RWPE2 (cell line): Measurements from ENCODE around the gene SERPINH1.

Experiments
- ATAC-seq: fragments of 200-7000 bp; cut with Tn5 transposase; 3 replicates; pipeline ENCODE4 v1.9.1; 2021; ENCODE audit warnings: low read depth
- DNase-seq: peaks from one replicate; pipeline ENCODE4 v3.0.0-alpha.2; 2020; ENCODE audit warnings: low spot score
- H3K27ac ChIP-seq: fragments of 450-650 bp; 2 replicates; pipeline ENCODE4 v1.5.1; 2017; ENCODE audit warnings: mild to moderate bottlenecking; ENCODE audit not compliant: poor library complexity, severe bottlenecking
- H3K27me3 ChIP-seq: fragments of 250-450 bp; sonication (Bioruptor Pico); 2 replicates; pipeline ENCODE4 v1.5.1; 2021; ENCODE audit warnings: mild to moderate bottlenecking, moderate library complexity; ENCODE audit not compliant: insufficient read depth, poor library complexity, severe bottlenecking
- H3K36me3 ChIP-seq: fragments of 250-450 bp; sonication (Bioruptor Pico); 2 replicates; pipeline ENCODE4 v1.5.1; 2020; ENCODE audit warnings: low read depth, mild to moderate bottlenecking, moderate library complexity
- H3K4me1 ChIP-seq: fragments of 250-450 bp; sonication (Bioruptor Pico); 2 replicates; pipeline ENCODE4 v1.5.1; 2021; ENCODE audit warnings: mild to moderate bottlenecking, moderate library complexity; ENCODE audit not compliant: insufficient read depth, poor library complexity, severe bottlenecking
- H3K4me3 ChIP-seq: fragments of 250-450 bp; sonication (Bioruptor Pico); 2 replicates; pipeline ENCODE4 v1.5.1; 2021; ENCODE audit warnings: mild to moderate bottlenecking, moderate library complexity; ENCODE audit not compliant: severe bottlenecking
- H3K9me3 ChIP-seq: fragments of 250-450 bp; sonication (Bioruptor Pico); 2 replicates; pipeline ENCODE4 v1.5.1; 2021; ENCODE audit warnings: mild to moderate bottlenecking, moderate library complexity; ENCODE audit not compliant: severe bottlenecking
- TF ChIP-seq, protein P1 (sequence below): fragments of 450-650 bp; IDR thresholded peaks from one replicate; pipeline ENCODE4 v1.5.1; 2017; ENCODE audit warnings: mild to moderate bottlenecking, moderate library complexity; ENCODE audit not compliant: poor library complexity, severe bottlenecking

Gene SERPINH1

DNA sequence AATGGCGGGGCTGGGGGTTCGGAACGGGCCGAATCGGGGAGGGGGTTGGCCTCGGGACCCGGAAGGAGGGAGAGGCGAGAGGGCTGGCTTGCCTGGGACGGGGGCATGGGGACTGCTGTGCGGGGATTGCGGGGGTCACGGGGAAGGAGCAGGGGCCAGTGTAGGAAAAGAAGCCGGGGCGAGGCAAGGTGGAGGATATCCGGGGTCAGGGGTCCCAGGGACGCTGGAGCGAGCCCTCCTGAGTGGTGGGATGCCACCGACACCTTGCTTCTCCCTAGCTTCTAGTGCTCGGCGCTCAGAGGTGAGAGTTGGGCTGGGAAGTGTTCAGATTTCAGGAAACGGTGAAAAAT lies 35.9 kb upstream of the SERPINH1 start:
- Histone ChIP-seq H3K27me3 (no peaks in the 10 kb centered on the region), H3K4me3 (peak overlapping the region; percentile 69), H3K27ac (no peak overlapping the region), H3K4me1 (no peaks in the 10 kb centered on the region), H3K9me3 (no peaks in the 10 kb centered on the region), H3K36me3 (no peaks in the 10 kb centered on the region)
- TF ChIP-seq, protein P1, sequence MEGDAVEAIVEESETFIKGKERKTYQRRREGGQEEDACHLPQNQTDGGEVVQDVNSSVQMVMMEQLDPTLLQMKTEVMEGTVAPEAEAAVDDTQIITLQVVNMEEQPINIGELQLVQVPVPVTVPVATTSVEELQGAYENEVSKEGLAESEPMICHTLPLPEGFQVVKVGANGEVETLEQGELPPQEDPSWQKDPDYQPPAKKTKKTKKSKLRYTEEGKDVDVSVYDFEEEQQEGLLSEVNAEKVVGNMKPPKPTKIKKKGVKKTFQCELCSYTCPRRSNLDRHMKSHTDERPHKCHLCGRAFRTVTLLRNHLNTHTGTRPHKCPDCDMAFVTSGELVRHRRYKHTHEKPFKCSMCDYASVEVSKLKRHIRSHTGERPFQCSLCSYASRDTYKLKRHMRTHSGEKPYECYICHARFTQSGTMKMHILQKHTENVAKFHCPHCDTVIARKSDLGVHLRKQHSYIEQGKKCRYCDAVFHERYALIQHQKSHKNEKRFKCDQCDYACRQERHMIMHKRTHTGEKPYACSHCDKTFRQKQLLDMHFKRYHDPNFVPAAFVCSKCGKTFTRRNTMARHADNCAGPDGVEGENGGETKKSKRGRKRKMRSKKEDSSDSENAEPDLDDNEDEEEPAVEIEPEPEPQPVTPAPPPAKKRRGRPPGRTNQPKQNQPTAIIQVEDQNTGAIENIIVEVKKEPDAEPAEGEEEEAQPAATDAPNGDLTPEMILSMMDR = no peak
- no peak for ATAC-seq
- no peak for DNase-seq

DNA sequence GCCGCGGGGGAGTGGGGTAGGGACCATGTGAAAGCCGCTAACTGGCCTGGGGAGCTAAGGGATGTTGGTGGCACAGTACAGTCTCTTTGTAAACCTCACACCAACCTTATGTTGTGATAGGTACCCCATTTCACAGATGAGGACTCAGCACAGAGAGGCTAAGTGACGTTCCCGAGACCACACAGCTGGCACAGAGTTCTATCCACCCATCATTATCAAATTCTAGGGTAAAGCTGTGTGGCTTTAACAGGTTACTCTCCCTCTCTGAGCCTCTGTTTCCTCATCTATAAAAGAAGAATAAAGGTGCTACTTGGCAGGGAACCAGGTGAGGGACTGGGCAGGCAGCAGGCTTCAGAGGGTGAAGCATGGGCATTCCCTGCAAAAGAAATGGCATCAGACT lies 34.9 kb upstream of the SERPINH1 start:
- no peak for DNase-seq
- Histone ChIP-seq H3K4me3 (no peak overlapping the region), H3K36me3 (no peaks in the 10 kb centered on the region), H3K27ac (no peak overlapping the region), H3K9me3 (no peaks in the 10 kb centered on the region), H3K4me1 (no peaks in the 10 kb centered on the region), H3K27me3 (no peaks in the 10 kb centered on the region)
- no peak for ATAC-seq
- TF ChIP-seq, protein P1 = no peak

DNA sequence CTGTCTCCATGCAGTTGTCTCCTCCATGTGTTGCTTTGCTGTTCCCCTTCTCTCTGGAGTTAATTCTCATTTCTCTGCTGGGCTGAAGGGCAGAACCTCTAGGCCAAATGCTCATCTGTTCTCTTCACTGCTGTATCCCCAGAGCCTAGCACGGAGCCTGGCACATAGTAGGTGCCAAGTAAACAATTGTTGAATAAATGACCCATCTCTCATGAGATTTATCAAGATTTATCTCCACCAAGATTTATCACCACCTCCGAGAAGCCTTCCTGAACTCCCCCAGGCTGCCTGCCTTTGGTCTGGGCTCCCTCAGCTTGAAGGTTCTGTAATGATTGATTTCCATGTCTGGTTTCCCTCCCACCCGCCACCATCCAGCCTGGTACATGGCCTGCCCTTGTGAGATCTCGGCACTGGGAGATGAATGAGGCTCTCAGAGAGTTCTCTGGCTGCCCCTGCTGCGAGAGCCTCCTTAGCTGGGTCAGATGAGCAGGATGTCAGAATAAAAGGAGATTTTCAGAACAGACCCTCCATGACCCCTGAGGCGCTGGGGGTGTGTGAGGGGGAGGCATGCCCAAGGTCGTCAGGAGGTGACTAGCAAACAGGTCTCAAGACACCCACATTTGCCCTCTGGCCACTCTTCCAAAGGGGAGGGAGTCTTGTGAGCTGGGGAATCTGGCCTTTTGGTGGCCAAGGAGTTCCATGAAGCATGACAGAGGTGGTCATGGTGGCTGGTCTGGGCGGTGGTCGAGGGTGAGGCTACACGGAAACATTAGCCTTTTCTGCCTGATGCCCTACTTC lies 33.9 kb upstream of the SERPINH1 start:
- no peak for ATAC-seq
- Histone ChIP-seq H3K9me3 (no peaks in the 10 kb centered on the region), H3K4me1 (no peaks in the 10 kb centered on the region), H3K36me3 (no peaks in the 10 kb centered on the region), H3K27me3 (no peaks in the 10 kb centered on the region), H3K4me3 (no peak overlapping the region), H3K27ac (no peak overlapping the region)
- DNase-seq = no peak
- TF ChIP-seq, protein P1 = no peak

DNA sequence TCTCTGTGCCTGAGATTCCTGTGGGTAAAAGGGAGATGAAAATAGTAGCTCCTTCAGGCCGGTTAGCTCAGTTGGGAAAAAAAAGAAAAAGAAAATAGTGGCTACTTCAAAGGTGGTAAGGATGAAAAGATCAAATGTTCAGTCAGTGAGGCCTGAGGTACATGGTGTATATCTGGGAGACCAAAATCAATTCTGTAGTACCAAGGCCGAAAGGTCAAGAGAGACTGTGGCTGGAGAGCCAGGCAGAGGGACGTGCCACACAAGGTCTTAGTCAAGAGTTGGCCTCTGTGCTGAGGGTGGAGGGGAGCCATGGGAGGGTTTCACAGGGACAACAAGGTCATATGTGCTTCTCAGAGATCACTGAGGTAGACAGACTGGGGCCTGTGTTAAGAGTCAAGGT lies 31.5 kb upstream of the SERPINH1 start:
- Histone ChIP-seq H3K36me3 (no peaks in the 10 kb centered on the region), H3K4me1 (peaks cover 10% of the 10 kb centered on the region), H3K27me3 (no peaks in the 10 kb centered on the region), H3K27ac (no peak overlapping the region), H3K4me3 (no peak overlapping the region), H3K9me3 (no peaks in the 10 kb centered on the region)
- DNase-seq = no peak
- ATAC-seq = no peak
- TF ChIP-seq, protein P1 = no peak

DNA sequence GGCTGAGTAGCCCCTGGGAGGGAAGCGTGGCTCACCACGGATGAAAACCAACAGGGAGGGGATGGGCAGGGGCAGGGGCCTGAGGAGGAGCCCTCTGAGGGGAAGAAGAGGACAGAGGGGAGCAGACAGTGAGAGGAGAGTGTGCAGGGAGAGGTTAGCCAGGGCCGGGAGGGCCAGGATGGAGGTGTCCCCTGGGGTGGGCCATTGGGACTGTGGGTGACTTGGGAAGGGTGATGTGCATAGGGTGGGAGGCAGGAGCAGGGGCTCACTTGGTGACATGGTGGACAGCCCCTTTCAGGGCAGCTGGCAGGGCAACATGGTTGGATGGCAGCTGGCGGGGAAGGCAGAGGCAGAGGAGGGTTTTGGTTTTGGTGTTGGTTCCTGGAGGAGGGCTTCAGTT lies 30.7 kb upstream of the SERPINH1 start:
- TF ChIP-seq, protein P1 = no peak
- Histone ChIP-seq H3K9me3 (no peaks in the 10 kb centered on the region), H3K36me3 (no peaks in the 10 kb centered on the region), H3K4me1 (peaks cover 10% of the 10 kb centered on the region), H3K4me3 (no peak overlapping the region), H3K27me3 (no peaks in the 10 kb centered on the region), H3K27ac (no peak overlapping the region)
- DNase-seq (no peak), ATAC-seq (no peak)
